HG03280 (cell line): ENCODE results near the gene TMEM266.

Experiments
- ATAC-seq: cut with Tn5 transposase; IDR thresholded peaks from one replicate; pipeline ENCODE4 v1.9.1; 2021; ENCODE audit warnings: mild to moderate bottlenecking, moderate library complexity; ENCODE audit not compliant: unreplicated experiment

TMEM266 gene

DNA sequence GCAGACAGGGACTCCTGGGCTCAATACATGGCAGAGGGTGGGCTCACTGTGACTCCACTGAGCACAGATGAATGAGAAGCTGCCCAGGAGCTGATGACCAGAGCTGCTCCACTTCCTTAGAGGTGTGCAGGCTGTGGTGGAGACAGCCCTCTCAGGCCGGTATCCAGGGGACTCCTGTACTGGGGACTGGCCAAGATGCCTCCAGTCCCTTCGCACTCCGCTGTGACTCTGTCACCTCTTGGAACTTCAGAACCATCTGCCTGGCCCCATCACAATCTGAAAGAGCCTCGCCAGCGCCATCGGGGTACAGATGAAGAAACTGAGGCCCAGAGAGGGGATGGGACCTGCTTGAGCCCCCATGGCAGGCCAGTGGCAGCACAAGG is 140.3 kb downstream of the TMEM266 start:
- no peak for ATAC-seq

DNA sequence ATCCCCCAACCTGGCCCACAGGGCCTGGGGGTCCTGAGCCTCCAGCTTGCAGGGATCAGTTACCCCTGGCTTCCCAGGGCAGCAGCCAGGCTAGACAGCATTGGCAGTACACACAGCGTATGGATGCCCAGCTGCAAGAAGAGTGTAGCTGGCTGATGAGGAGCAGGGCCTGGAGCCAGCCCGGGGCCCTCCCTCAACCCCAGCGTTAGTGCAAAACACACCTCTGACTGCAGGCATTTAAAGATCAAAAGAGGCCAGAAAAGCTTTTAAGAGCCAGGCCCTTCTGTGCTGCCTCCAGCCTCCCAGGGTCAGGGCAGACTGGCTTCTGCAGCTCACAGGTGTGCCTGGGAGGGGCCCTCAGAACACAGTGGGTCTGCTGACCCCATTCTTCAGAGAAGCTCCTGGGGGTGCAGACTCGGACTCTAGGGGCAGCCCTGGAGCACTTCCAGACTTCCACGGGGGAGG is 140.9 kb downstream of the TMEM266 start:
- no peak for ATAC-seq

DNA sequence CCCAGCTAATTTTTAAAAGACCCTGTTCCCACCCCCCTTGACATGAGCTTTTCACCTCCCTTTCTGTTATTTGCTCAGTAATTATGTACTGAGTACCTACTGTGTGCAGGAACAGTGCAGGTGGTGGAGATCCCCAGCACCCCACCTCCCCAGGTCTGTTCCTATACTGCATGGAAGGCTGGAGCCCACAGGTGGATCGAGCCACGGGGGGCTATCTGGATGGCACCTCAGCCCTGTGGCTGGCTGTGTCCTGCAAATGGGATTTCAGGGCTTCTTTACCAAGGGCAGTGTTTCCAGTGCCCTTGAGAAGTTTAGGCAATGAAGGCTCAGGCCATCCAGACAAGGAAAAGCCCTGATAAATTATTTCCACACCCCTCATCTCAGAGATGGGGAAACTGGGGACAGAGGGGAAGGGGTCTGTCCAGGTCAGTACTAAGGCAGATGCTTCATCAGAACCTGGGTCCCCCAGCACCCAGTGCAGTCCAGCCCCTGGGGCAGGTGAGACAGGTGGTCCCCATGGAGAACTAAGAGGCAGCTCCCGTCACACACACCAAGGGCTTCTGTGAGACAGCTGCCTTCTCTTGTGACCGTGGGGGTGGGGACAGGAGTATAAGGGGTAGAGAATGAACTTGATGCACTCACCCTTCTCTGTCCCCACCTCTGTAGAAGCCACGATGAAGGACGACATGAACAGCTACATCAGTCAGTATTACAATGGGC is 141.9 kb downstream of the TMEM266 start:
- ATAC-seq: no peak

DNA sequence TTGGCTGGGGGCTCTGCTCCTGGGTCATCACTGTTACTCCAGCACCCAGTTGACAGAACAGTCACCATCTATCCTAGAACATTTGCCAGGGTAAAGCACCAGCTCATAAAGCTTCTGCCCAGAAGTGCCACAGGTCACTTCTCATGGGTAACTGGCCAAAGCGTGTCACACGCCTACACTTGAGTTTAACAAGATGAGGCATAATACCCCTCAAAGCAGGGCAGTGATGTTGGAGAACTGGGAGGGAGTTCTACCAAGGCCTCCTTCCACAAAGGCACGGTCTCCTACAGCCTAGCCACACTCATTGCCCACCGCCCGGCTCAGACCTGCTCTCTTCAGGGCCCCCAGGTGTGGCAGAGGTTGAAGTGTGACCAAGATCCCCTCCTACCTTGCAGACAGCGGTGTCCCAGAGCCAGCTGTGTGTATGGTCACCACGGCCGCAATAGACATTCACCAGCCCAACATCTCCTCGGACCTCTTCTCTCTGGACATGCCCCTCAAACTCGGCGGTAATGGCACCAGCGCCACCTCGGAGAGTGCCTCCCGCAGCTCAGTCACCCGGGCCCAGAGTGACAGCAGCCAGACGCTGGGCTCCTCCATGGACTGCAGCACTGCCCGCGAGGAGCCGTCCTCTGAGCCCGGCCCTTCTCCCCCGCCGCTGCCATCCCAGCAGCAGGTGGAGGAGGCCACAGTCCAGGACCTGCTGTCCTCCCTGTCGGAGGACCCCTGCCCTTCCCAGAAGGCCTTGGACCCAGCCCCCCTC is 143.7 kb downstream of the TMEM266 start:
- no peak for ATAC-seq

DNA sequence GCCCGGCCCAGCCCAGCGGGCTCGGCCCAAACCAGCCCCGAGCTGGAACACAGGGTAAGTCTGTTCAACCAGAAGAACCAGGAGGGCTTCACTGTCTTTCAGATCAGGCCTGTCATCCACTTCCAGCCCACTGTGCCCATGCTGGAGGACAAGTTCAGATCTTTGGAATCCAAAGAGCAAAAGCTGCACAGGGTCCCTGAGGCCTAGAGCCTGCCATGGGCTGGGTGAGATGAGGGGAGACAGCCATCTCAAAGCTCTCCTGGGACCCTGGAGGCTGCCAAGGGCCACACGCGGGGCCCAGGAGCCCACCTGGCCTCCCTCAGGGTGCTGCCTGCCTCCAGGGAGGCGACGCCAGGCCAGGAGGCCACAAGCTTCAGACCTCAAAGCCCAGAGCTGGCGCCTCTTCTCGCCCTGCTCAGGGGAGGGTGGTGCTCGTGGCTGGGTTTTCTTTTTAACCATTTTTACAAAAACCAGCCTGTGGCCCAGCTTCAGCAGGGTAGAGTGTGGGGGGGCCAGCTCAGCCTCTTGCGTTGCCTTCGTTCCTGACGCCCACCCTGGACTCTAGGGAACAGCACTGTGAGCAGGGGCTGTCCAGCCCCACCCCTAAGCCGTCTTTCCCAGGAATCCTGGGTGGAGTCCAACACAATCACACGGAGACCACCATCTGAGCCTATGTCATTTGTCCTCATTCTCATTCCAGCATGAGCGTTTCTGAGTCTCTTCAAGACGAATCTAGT is 144.5 kb downstream of the TMEM266 start:
- no peak for ATAC-seq

DNA sequence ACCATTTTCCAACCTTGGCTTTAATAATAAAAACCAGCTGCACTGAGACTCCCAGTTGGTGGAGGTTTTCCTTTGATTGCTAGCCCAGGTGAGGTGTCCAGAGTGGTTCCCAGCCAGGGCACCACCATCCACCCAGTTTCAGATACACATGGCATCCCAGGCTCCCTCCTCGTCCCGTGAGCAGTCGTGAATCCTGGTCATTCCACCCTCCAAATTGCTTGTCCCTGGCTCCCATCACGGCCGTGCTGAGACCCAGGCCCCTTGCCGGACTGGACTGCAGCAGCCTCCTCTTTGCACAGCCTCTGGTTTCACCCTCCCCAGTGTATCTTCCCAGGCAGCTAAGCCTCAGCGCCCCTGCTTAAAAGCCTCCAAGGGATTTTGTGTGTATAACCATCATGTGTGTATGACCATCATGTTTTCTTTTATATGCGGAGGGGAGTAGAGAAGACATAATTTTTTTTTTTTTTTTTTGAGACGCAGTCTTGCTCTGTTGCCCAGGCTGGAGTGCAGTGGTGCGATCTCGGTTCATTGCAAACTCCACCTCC is 145.2 kb downstream of the TMEM266 start:
- ATAC-seq: no peak

DNA sequence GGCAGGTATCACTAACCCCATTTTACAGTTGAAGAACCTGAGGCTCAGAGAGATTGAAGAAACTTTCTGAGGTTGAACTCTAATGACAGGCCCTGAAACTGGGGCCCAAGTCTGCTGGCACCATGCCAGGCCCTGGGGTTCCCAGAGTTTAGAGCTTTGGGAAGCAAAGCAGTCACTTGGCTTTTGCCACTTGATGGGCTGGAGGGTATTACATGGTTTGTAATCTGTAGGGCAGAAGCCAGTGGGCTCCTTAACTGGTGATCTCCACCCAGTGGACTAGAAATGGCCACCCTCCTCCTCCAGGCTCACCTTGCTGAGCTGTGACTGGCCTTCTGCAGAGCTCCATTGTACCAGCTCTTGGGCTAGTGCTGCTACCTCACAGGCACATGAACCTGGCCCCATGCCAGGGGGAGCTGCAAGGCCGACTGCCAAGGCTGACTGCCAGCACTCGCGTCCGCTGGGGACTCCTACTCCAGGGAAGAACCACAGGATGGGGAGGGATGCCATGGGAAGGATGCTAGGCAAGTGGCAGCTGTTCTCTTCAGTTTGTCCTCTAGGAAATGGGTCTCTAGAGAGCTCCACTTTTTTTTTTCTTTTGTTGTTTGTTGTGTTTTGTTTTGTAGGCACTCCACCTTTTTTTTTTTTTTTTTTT is 146.7 kb downstream of the TMEM266 start:
- ATAC-seq: no peak

DNA sequence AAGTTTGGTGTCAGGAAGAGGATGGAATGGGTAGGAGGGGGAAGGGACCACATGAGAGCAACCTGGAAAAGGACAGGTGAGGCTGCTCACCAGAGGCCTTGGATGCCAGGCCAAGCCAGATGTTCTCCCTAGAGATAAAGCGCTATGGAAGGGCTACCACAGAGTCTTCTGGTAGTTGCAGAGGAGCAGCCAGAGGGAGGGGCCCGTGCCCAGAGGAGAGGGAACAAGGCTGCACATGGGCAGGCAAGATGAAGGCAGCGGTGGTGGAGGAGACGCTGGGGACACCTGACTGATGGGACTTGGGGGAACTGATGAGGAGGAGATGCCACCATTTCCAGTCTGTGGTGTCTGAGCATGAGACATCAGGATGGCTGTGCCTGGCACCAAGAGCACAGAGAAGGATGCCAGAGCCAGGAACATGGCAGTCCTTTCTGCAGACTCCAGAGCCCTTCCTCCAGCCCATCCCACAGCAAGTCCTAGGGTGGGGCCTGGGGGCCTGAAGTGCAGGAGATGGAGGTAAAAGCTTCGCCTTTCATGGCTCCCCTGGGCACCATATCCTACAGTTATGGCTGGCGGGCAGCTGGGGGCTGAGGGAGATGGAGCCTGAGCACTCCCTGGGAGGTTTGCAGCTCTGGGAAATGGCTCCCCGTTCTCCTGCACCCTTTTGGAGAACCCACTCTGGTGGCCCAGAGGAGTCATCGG is 148.4 kb downstream of the TMEM266 start:
- ATAC-seq: no peak

DNA sequence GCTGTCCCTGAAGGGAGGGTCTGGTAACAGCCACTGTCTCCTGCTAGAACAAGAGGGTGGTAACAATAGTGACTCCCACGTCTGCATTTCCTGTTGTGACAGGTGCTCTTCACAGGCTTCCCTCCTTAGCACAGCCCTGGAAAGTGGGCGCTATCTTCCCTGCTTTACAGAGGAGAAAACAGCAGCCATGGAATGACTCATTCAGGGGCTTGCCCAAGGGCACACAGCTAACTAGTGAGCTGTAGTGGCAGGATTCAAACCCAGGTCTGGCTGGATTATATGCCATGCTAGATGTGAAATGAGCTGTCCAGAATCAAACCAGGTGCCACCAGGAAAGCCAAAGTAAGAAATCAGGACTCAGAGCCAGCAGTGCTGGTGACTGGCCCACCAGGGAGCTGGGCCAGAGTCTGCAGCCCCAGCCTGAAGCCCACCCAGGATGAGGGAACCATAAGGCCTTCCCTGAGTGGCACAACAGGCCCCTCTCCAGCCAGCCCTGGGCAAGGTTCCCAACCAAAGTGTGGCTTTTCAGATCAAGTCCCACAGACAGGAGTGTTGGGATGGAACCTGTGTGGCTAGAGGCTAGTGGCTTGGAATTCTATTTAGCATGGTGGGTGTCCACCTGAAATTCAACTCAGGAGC is 149.1 kb downstream of the TMEM266 start:
- no peak for ATAC-seq

DNA sequence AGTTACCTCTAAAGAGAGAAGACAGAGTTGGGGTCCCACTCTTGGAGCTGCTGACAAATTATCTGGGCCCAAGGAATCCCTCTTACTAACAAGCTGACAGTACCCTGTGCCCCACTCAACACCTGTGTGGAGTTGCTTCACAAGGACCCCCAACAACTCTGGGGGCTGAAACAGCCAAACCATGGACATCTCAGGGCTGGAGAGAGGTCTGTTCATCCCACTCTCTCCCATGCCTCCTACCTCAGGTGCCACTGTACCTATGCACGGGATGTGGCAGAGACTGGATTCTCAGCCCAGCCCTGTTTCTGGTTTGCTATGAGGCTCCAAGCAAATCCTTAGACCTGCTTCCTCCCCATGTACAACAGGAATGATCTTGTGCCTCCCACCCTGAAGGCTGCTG is 149.7 kb downstream of the TMEM266 start:
- ATAC-seq: no peak

DNA sequence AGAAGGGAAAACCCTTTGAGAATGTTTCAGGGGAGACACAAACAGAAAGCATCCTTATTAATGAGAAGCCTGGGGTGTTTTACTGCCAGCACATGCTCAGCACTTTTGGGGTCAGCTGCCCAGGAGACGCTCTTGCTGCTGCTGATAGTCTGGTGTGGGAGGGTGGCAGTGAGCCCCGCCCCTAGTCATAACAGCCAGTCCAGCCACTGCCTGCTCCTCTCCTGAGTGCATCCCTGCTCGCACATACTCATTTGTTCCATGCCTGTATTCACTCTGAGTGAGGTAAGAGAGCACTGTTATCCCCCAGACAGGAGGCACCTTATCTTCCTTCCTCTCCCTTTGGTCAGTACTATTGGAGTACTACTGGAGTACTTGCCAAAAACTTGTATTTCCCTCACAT is 150.2 kb downstream of the TMEM266 start:
- no peak for ATAC-seq

DNA sequence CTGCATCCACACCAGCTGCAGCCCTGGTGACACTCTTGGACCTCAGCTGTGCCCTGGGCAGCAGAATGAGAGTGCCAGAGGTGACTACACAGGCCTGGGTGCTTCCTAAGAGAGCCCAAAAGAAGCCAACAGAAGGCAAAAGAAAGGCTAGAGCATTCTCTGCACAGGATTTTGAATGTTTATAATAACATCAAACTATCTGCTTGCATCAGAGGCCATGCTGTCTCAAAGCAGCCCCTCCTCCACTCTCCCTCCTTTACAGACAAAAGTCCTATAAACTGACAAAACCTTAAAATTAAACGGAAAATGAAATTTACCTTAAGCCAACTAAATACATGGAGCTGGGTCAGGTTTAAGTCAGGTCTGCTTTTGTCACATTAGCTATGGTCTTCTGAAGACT is 155.8 kb downstream of the TMEM266 start:
- no peak for ATAC-seq

DNA sequence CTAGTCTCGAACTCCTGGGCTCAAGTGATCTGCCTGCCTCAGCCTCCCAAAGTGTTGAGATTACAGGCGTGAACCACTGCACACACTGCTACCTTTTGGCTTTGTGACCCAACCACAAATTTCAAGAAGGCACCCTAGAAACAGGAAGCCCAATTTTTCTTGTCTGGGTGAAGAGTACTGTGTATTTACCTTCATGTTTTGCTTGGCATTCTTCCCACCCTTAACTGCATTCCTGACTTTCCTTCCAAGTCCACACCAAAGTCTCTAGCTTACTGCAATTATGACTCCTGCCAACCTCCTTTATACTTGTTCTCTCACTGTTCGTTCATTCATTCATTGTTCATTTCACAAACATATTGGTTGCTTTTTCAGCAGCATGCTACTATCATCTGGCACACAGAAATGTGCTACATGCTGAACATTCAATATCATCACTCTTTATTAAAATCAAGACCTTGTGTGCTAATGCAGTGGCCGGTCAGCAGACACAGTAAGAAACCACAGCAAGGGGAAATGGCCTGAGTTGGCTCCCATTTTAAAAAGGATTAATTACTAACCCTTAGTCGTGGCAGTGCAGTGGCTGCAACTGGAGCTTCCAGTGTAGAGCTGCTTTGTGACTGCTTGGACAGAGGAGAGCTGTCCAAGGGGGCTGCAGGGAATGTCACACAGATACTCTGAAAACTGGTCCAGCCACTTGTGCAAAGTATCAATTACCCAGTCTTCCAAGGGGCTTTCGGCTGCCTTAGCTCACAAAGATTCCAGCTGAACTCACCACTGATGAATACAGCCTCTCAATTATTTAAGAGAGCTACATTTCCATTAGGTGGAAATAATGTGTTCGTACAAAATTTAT is 157.5 kb downstream of the TMEM266 start:
- no peak for ATAC-seq

DNA sequence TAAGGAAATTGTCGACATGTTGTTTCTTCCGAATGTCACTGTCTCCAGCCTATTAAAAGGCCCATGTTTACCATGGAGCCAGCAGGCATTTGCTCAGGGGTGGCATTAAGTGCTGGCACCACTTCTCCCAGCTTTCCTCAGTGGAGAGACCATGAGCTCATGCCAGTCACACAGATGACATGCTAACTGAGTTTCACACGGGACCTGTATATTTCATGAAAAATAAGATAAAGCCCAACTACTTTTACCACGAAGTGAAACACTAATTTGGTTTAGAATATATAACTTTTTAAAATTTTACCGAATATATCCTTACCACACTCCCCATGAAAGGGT is 158.1 kb downstream of the TMEM266 start:
- ATAC-seq: no peak

DNA sequence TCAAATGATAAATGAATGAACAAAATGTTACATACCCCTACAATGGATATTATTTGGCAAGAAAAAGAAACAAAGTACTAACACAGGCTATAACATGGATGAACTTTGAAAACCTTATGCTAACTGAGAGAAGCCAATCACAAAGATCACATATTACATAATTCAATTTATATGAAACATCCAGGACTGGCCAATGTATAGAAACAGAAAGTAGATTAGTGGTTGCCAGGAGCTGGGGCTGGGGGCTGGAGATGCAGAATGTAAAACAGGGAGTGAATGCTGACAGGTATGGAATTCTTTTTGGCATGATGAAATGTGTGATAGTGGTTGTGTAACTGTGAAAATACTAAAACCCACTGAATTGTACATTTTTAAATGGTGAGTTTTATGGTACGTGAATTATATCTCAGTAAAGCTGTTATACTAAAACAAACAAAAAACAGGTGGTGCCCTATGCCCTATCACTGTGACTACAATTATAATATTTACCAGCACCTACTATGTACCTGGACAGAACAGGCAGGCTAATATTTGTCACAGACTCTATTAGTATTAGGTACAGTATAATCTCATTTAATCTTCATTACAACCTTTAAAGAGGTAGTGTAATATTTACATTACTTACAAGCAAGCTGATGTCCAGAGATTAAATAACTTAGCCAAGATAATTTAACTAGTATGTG is 161.4 kb downstream of the TMEM266 start:
- no peak for ATAC-seq

DNA sequence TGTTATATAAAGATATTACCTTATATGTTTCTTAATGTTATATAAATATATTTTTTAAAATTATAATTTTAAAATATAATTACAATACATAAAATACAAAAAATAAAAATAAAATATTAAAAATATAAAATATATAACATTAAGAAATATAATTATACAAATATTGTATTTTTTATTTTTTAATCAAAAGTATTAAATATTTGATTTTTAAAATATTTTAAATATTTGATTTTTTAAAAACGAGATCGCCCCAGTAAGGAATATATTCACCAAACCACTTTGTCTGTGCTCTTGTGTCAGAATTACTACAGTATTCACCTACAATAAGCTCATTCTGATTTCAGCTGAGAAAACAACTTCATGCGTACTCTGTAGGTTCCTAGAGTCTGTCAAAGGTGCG is 162.4 kb downstream of the TMEM266 start:
- no peak for ATAC-seq

DNA sequence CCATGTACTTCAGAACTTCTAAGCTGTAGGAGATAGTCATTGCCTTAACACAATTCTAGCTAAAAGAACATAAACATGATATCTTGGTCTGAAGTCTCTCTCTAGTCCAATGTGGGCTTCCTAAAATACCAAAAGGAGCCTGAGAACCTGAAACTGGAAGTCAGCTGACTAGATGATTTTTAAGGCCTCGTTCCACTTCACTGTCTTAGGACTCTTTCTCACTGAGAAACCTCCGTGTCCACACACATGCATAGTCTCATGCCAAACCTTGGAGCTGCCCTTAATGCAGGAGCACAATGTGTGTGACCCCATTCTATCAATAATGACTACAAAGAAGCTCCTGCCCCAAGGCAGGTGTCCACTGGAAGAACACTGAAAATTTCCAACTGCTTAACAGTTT is 163.7 kb downstream of the TMEM266 start:
- no peak for ATAC-seq

DNA sequence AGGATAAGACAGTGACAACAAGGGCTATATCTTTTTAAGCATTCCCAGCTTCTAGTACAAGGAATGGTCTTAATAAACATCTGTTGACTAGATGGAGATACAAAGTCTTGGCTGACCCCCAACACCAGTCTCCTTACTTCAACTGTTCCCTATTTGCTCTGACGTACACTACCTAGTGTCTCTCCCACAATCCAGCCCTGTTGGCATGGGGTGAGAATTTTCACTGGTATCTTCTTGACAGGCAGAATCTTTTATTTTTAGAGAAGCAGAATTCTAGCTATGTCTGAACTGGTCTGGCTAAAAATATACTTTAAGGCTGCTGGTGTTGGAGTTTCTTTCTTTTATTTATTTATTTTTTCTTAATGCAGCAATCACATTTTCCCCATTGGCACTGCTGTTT is 169.5 kb downstream of the TMEM266 start:
- no peak for ATAC-seq

DNA sequence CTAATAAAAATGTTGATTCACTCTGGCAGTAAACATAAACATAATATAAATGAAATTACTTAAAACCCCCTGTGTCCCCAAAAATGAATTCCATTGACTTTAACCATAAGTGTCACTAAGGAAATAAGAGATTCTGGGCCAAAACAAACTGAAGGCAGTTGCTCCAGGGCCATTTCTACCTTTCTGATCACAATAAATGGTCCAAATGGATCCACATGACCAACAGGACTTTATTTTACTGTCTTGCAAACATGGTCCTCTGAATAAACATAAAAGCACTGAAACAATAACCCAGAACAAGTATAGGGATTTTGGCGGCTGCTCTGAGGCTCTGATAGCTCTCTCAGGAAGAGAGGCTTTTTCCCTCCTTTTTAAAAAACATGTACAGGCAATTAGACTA is 174.1 kb downstream of the TMEM266 start:
- no peak for ATAC-seq
